UCSD-AML1 (cell line): ENCODE measurements around the gene NDUFA5.

Experiments
- DNase-seq: peaks from one replicate; lab custom pipeline; 2025; ENCODE audit not compliant: unreplicated experiment; lab: John Stamatoyannopoulos, UW

NDUFA5 gene

GRCh38 chr7:123522066-123522465 is 35.6 kb downstream of the NDUFA5 start:
- DNase-seq = no peak

DNA sequence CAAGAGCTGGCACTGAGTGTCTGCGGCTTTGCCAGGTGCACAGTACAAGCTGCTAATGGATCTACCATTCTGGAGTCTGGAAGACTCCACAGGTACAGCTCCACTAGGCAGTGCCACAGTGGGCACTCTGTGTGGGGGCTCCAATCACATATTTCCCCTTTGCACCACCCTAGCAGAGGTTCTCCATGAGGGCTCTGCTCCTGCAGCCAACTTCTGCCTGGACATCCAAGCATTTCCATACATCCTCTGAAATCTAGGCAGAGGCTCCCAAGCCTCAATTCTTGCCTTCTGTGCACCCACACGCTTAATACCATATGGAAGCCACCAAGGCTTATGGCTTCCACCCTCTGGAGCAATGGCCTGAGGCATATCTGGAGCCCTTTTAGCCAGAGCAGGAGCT is 52.4 kb downstream of the NDUFA5 start:
- DNase-seq = no peak

- no peak for DNase-seq
Observed at GRCh38 chr7:123502201-123502600, 55.4 kb downstream of the NDUFA5 start.

DNA sequence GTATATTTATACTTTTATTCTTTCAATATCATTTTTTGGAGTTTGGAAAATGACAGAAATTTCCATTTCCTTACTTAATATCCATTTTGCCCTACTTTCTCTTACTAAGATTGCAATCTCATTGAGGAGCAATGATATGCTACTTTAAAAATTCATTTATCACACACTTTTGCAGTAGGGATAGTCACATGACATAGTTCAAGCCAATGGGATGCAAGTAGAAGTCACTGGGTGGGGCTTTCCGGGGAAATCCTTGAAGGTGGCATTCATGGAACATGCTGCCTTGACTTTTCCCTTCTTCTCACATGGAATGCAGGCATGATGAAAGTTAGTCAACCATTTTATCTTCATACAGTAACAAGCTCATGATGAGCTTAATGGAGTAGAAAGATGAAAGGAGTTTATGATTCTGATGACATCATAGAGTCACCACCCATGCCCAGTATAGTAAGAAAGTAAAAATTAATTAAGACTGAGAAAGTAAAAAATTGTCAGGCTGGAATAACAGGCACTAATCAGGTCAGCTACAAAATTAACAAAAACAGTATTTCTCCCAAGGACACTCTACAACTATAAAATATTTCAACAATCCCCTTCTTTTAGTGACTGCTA is 56.6 kb downstream of the NDUFA5 start:
- no peak for DNase-seq

DNA sequence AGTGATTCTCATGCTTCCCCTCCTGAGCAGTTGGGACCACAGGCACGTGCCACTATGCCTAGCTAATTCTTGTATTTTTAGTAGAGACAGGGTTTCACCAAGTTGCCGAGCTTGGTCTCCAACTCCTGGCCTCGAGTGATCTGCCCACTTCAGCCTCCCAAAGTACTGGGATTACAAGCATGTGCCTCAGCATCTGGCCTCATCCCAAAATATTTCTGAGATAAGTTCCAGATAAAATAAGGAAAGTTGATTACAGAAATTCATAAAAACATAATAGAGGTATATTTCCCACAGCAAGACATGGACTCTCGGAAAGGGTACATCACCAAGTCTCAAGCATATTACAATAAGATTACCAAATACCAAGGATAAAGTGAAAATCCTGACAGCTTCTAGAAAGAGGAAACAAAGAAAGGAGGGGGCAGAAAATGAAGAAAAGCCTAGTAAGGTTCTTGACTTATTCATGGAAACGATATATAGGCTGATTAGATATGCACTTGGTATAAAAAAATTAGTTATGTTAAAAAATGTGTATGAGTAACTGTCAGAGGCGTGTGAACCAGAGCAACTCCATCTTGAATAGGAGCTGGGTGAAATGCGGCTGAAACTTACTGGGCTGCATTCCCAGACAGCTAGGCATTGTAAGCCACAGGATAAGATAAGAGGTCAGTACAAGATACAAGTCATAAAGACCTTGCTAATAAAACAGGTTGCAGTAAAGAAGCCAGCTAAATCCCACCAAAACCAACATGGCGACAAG is 58.2 kb downstream of the NDUFA5 start:
- DNase-seq = no peak

DNA sequence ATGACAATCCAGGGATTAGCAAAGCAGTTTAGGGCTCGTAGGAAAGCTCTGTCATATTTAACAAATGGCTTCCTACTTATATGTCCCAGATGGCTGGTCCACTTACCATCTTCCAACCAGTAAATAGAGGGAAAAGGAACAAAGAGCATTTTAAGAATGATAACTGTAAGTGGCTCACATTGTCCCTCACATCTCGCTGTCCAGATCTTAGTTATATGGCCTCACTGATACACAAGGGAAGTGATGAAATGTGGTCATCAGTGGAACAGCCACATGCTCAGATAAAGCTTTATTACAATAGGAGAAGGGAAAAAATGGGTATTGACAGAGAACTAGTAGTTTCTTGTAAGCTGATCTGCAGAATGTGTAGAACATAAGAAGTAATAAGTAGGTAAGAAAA is 59.0 kb downstream of the NDUFA5 start:
- no peak for DNase-seq

- DNase-seq = no peak
Observed at GRCh38 chr7:123498031-123498430, 59.6 kb downstream of the NDUFA5 start.

DNA sequence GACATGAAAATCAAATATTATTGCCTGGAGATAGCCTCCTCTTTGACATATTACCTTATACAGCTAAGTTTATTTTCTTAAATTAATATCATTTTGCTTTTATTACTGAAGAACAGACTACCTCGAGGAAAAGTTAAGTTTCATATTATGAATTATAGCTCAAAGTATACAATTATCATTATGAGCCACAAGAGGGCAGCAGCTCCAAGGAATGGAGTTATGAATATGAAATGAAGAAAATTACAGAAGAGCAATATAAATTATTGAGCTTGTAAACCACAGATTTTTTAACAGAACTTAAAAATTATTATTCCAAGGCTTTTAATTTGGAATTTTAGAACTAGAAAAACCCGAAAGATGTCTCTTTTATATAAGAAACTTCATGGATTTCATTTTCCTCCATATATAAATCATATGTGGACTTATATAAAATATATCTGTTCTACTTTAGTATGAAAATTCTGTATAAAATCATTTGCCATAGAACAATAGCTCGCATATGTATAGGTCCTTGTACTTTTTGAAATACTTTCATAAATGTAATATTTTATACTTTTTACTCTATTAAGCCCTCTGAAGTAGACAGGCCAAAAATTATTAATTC is 63.3 kb downstream of the NDUFA5 start:
- no peak for DNase-seq

DNA sequence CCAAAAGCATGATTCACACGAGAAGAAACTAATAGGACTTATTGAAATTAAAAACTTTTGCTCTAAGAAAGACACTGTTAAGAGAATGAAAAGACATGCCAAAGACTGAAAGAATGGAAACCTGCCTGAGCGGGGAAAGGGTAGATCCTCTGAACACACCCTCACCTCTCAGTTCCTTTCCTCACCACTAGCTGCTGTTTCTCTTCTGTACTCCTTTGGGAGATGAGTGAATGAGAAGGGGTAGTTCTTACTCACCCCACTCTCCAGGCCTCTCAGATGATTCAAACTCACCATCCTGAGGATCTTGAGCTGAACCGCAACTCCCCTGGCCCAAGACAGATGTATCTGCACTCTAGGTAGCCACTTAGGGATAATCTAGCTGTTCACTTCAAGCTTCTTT is 65.1 kb downstream of the NDUFA5 start:
- DNase-seq = peak; percentile 2
